GM19351 (cell line): ENCODE results near the gene ARID1B.
"Not testable (repeated sequence)": the region's sequence is repeated elsewhere in the genome, so short reads cannot be mapped to it uniquely, and the experiment has no call there.

Source experiments
- ATAC-seq: cut with Tn5 transposase; IDR thresholded peaks from one replicate; pipeline ENCODE4 v1.9.1; 2021; ENCODE audit warnings: mild to moderate bottlenecking, moderate library complexity; ENCODE audit not compliant: unreplicated experiment

Gene ARID1B

GRCh38 chr6:157037165-157037564, 260.0 kb downstream of the ARID1B start:
- ATAC-seq: no peak

- ATAC-seq: no peak
These were observed 261.4 kb downstream of the ARID1B start for GRCh38 chr6:157038610-157039009.

- ATAC-seq: not testable (repeated sequence)
These were observed 262.5 kb downstream of the ARID1B start for GRCh38 chr6:157039639-157040038.

- no peak for ATAC-seq
These were observed 263.0 kb downstream of the ARID1B start for GRCh38 chr6:157040191-157040590.

DNA sequence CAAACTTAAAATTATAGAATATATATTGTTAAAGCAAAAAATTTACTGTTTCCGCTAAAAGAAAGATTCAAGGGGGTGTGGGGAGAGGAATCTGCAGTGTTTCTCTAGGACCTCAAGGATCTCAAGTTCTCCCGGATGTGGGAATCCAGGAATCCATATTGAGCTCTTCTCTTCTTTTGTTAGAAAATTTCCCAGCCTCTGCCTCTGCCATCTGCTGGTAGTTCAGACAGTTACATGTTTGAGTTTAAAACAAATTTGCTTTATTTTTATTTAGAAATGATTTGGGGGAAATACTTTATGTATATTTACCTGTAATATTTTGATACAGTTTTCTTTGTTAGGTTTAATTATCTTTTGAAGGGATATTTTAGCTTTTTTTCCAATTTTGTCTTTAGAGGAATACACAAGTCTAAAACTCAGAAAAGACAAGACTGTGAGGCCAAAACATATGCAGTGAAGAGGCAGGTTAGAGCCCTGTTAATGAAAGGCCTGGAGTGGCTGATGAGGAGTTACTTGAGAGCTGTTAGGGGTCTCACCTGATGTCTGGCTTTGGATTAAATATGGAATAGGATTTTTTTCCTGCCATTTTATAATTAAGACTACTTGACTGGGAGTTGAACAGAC, 268.8 kb downstream of the ARID1B start:
- ATAC-seq: no peak

GRCh38 chr6:157046776-157047175, 269.6 kb downstream of the ARID1B start:
- ATAC-seq: no peak

DNA sequence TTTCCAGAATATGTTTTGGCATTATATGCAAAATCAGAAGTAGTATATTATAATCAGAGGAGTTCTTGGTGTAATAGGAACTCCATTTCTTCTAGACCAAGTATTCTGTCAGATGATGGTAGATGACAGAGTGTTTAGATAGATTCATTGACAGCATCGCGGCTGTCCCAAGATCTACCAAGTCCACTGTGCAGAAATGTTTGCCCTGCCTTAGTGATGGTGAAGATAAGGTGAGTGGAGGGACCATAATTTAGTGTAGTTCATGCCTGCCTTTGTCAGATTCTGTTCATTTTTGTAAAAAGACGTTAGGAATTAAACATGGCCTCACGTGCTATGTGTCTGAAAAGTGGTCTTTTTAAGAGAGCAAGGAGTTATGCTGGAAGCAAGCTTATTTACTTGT, 270.1 kb downstream of the ARID1B start:
- no peak for ATAC-seq

GRCh38 chr6:157047951-157048350, 270.8 kb downstream of the ARID1B start:
- ATAC-seq: no peak

DNA sequence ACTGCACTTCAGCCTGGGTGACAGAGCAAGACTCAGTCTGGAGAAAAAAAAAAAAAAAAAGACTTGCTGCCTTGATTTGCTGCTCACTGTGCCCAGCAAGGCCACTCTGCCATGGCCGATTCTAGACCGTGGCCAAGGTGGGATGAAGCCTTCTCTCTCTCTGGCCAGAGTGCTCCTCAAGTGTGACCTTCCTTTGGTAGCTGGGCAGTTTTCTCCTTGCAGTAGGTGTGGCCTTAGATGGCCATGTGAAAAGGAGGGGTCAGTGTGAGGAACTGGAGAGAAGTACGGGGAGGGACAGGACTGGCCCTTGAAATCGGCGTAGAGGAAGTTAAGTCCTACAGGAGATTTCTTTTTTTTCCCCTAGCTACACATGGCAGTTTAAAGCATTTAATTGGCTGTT, 272.0 kb downstream of the ARID1B start:
- no peak for ATAC-seq

DNA sequence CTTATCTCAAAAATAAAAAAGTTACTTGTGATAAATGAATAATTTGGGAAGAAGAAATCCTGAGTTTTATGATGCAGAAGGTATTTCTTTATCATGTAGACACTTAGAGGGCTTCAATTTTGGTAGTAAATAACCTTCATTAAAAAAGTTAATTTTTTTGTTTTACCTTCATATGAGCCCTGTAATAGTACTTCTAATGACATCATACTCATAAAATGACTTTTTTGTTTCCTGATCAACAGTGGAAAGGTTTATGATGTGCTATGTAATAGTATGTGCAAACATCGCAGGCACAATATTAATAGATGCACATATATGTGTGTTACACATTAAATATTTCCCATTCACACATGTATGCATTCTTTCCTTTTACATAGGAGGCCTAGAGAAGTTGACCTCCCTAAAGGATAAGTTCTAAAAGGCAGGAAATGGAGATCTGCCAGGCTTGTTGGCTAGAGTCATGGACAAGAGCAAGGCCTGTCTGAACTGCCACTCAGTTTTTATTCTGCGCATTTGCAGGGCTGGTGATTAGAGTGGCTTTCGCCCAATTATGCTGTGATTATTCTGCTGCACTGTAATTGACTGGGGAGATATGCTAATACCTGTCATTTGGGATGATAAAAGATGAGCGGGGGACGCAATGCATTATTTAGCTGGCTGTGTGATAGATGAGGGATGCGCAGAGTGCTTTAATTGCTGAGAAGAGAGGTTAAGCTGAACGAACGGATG, 273.5 kb downstream of the ARID1B start:
- ATAC-seq: no peak

DNA sequence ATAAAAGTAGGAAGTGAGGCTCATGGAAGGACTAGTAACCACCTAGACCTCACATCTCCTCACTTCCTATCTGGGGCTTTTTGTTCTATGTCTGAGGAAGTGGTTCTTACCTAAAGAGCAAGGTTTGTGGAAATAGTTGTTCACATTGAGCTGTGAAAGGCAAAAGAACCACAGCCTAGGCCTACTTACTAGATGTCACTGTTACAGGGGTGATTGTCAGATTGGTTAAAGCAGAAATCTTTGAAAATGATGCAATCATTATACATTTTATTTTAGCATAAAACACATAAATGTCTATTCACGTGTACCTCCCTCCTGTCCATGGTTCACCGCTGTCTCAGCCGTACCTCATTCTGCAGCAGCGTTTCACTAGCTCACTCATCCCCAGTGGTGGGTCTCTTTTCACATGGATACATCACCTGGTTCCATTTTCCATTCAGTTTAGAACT, 277.4 kb downstream of the ARID1B start:
- peak; percentile 79 for ATAC-seq

GRCh38 chr6:157055863-157056262, 278.7 kb downstream of the ARID1B start:
- ATAC-seq: no peak

DNA sequence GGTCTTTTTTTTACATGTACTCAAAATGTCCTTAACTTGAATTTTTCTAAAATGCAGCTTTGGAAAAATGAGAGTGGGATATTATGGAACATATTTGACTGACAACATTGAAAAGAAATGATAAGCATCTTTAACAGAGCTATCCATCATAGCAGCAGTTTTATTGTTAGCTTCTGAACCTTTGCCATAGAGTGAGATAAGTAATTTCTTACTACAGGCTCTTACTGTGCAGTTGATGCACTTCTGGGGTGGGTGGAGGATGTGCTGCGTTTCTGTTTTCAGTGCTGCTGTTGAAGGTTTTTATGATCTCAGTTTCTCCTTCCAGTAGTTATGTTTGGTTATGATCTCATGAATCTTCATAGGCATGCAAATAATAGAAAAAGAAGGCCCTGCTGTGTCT, 279.1 kb downstream of the ARID1B start:
- ATAC-seq: peak; percentile 74

- no peak for ATAC-seq
These were observed 281.4 kb downstream of the ARID1B start for GRCh38 chr6:157058574-157058973.

GRCh38 chr6:157059781-157060180, 282.6 kb downstream of the ARID1B start:
- ATAC-seq: no peak

GRCh38 chr6:157060440-157060952, 283.3 kb downstream of the ARID1B start:
- no peak for ATAC-seq

GRCh38 chr6:157061770-157062594, 284.8 kb downstream of the ARID1B start:
- no peak for ATAC-seq

- no peak for ATAC-seq
These were observed 286.2 kb downstream of the ARID1B start for GRCh38 chr6:157063176-157063905.

DNA sequence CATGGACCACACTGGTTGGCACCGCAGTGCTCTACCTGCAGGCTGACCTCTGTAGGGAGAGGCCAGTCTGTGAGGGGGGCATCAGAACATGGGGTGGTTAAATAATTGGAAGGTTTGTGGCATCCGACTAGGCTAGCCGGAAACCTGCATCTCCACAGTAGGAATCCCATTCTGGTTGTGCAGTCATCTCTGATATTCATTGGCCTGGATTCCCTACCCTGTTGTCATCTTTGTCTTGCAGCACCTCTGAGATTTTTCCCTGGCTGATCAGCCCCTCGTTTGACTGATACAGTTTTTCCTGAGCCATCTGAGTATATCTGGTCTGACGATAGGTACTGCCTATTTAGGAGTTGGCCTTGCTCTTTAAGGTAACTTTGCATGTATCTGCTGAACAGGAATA, 286.7 kb downstream of the ARID1B start:
- ATAC-seq: no peak

GRCh38 chr6:157064502-157064901, 287.3 kb downstream of the ARID1B start:
- no peak for ATAC-seq

DNA sequence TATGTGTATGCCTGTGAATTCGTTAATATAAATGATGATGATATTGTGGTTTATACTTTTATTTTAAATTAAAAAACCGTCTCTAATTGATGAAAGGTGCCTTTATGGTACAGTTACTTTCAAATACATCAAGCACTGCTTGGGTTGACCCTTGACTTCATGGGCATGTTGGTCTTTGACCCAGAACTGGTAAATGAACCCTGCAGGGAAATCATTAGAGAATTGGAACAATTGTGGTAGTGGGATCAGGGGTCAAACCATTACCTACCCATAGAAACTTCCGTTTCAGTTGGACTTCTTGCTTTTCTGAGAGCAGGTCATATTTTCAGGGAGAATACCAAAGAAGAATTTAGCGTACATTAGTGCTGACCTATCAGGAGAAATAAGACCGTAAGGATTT, 288.2 kb downstream of the ARID1B start:
- no peak for ATAC-seq
